Left lung (tissue), 10 donors: Measurements from ENCODE around the gene RNF41. TPM values are rescaled to one million over a fixed set of nuclear protein-coding genes. Genes with fewer than 3 reads are reported as not detected.

ENCODE experiments used
- ATAC-seq: fragments of 200-7000 bp; cut with Tn5 transposase; one replicate; pipeline ENCODE4 v1.9.1; 2020; ENCODE audit warnings: moderate library complexity
- DNase-seq, 4 donors: peaks; one replicate each; pipeline ENCODE4 v3.0.0-alpha.2; 2013 to 2020
- H3K27ac ChIP-seq, 2 donors: fragments of 200-600 bp; sonication (generic) in 1 of 2; one replicate each; pipeline versions ENCODE4 v1.5.0 to v1.8.0; 2020 to 2021
- H3K27me3 ChIP-seq, 2 donors: fragments of 200-600 bp; sonication (generic) in 1 of 2; one replicate each; pipeline versions ENCODE4 v1.5.0 to v1.8.0; 2020 to 2021
- H3K36me3 ChIP-seq, 2 donors: fragments of 200-600 bp; sonication (generic) in 1 of 2; one replicate each; pipeline versions ENCODE4 v1.5.0 to v1.8.0; 2020 to 2021
- H3K4me1 ChIP-seq, 2 donors: fragments of 200-600 bp; one replicate each; pipeline ENCODE4 v1.8.0; 2021
- H3K4me3 ChIP-seq, 2 donors: fragments of 200-600 bp; sonication (generic) in 1 of 2; one replicate each; pipeline versions ENCODE4 v1.5.0 to v1.8.0; 2020 to 2021; ENCODE audit warnings: mild to moderate bottlenecking in 1 of 2
- H3K9me3 ChIP-seq, 2 donors: fragments of 200-600 bp; sonication (generic) in 1 of 2; one replicate each; pipeline versions ENCODE4 v1.5.0 to v1.8.0; 2020 to 2021
- intact Hi-C, 2 donors: fragments of 100-400 bp; cut with DNase I; formaldehyde crosslinking; loops; one replicate each; pipeline versions ENCODE4 v1.11.2 to v1.14.2; 2022
- polyA plus RNA-seq, 6 donors: library from polyadenylated mRNA; unstranded; fragments of 120-200 nt; gene quantifications; one replicate each; pipeline ENCODE4 v1.2.1, GENCODE V29; 2013; ENCODE audit not compliant: insufficient read length in 6 of 6
- total RNA-seq, 2 donors: library from RNA; stranded (reverse); fragmentation: NEBNext Ultra II Directional; extraction: Animal tissue kit (Norgen Biotek cat#: 25700); gene quantifications; one replicate each; pipeline ENCODE4 v1.2.1, GENCODE V29; 2021
- TF ChIP-seq, protein P1 (sequence below), 2 donors: fragments of 200-600 bp; sonication (generic) in 1 of 2; IDR thresholded peaks; one replicate each; pipeline versions ENCODE4 v1.5.0 to v1.8.0; 2021; ENCODE audit warnings: antibody characterized with exemption in 2 of 2
- donor health status: DM: no; HTN: yes; CAD: no.
- donor health status: DM: no; HTN: no; CAD: no.

The RNF41 gene
- total and polyA plus RNA-seq, 8 donors: 41.5 to 51.4 (median 42.8) TPM

DNA sequence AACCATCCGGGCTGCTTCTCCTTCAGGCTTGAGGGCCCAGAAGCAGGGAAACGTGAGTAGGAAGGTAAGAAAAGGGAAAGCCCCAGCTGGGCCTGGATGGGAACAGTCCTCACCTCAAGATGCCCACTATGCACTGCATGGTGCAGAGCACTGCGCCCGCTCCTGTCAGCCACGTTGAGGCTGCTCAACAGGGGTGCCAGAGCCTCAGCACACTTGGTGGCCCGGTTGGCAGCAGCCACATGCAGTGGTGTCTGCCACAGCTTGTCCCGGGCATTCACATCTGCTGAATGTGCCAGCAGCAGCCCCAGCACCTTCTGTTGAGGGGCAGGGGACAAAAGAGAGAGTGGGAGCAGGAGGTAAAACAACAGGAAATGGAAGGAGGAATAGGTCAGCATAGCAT is 33.9 kb upstream of the RNF41 start:
- Histone ChIP-seq H3K36me3 (peaks cover 7 to 52% of the 10 kb centered on the region in 2 donors), H3K27me3 (no peaks in the 10 kb centered on the region), H3K4me3 (no peak overlapping the region), H3K9me3 (no peaks in the 10 kb centered on the region), H3K27ac (no peak overlapping the region), H3K4me1 (peaks cover 16 to 27% of the 10 kb centered on the region in 2 donors)
- TF ChIP-seq, protein P1, sequence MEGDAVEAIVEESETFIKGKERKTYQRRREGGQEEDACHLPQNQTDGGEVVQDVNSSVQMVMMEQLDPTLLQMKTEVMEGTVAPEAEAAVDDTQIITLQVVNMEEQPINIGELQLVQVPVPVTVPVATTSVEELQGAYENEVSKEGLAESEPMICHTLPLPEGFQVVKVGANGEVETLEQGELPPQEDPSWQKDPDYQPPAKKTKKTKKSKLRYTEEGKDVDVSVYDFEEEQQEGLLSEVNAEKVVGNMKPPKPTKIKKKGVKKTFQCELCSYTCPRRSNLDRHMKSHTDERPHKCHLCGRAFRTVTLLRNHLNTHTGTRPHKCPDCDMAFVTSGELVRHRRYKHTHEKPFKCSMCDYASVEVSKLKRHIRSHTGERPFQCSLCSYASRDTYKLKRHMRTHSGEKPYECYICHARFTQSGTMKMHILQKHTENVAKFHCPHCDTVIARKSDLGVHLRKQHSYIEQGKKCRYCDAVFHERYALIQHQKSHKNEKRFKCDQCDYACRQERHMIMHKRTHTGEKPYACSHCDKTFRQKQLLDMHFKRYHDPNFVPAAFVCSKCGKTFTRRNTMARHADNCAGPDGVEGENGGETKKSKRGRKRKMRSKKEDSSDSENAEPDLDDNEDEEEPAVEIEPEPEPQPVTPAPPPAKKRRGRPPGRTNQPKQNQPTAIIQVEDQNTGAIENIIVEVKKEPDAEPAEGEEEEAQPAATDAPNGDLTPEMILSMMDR (IDR thresholded peaks at IDR 0.05): no peak
- no peak for DNase-seq
- intact Hi-C loops: no loop called here
- no peak for ATAC-seq

DNA sequence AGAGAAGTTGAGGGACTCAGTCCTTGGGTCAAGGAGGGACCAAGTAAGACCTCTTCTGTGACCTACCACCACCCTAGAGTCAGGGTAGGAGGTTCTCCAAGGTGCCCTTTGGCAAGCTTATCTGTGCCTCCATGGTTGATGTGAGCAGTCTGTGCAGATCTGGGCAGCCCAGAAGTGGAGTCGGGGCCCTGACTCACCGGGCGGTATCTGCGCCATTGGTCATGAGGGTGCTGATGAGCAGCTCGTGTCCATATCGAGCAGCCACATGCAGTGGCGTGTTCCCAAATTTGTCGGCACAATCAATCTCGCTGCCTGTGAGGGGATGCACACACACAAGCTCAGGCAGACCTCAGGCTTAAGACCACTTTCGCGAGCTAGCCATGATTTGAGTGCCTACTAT is 31.4 kb upstream of the RNF41 start:
- Histone ChIP-seq H3K36me3 (peaks cover 11 to 78% of the 10 kb centered on the region in 2 donors), H3K27me3 (no peaks in the 10 kb centered on the region), H3K9me3 (no peaks in the 10 kb centered on the region), H3K27ac (no peak overlapping the region), H3K4me3 (no peak overlapping the region), H3K4me1 (peaks cover 16 to 20% of the 10 kb centered on the region in 2 donors)
- ATAC-seq: no peak
- DNase-seq: no peak
- intact Hi-C loops: no loop called here
- TF ChIP-seq, protein P1 (IDR thresholded peaks at IDR 0.05): no peak

DNA sequence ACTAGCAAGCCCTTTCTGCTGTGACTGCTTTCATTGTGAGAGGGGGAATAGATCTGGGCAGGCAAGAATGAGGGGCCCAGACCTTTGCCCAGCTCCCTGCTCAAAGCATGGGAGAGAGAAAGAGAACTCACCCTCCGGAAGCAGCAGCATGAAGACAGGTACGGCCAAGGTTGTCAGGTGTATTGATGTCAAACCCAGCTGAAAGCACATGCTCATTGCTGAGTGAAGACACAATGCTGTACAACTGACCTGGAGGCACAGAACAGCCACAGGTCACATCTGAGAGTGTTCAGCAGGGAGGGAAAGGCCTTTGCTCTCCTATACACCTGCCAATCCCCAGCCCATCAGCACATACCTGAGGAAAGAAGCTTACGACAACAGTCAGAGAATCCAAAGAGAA is 30.9 kb upstream of the RNF41 start:
- no peaks in the 10 kb centered on the region for H3K27me3 ChIP-seq
- intact Hi-C loops: no loop called here
- peaks cover 16 to 20% of the 10 kb centered on the region in 2 donors for H3K4me1 ChIP-seq
- DNase-seq (no peak), ATAC-seq (no peak)
- H3K27ac ChIP-seq: no peak overlapping the region
- peaks cover 11 to 82% of the 10 kb centered on the region in 2 donors for H3K36me3 ChIP-seq
- H3K4me3 ChIP-seq: no peak overlapping the region
- TF ChIP-seq, protein P1 (IDR thresholded peaks at IDR 0.05): no peak
- no peaks in the 10 kb centered on the region for H3K9me3 ChIP-seq

DNA sequence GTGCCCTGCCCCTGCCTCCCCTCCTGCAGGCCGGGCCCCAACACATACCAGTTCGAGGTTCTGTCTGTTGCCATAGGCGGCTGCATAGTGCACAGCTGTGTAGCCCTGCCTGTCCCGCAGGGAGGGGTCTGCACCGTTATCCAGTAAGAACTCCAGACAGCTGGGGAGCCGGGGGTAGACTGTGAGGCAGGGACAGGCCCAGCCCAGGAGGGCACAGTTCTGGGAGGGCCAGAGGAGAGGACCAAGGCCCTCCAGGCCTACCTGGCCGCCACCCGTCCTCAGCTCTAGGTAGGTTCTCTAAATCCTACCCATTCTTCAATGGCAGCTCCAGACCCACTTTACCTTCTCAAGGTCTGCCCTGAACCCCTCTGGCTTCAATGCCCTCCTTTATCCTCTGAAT is 27.0 kb upstream of the RNF41 start:
- Histone ChIP-seq H3K4me3 (no peak overlapping the region), H3K27me3 (no peaks in the 10 kb centered on the region), H3K4me1 (no peaks in the 10 kb centered on the region), H3K9me3 (no peaks in the 10 kb centered on the region), H3K27ac (no peak overlapping the region), H3K36me3 (peaks cover 11 to 100% of the 10 kb centered on the region in 2 donors)
- TF ChIP-seq, protein P1 (IDR thresholded peaks at IDR 0.05): no peak
- DNase-seq (peak in 1 of 4 donors; percentile 53), ATAC-seq (no peak)
- intact Hi-C loops: no loop called here

DNA sequence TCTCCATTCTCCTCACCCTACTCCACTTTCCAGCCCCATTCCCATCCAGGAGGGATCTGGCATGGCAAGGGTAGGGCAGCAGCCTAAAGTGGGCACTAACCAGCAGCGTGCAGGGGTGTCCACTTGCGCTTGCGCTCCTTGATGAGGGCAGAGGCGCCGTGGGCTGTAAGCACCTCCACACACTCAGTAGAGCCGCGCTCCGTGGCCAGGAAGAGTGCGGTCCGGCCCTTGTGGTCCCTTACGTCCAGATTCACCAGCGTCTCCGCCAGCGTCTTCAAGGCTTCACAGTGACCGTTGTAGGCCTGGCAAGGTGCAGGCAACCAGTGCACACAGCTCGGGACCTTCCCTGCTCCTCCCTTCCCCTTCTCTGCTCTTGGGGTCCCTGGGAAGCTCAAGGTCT is 26.2 kb upstream of the RNF41 start:
- TF ChIP-seq, protein P1 (IDR thresholded peaks at IDR 0.05): no peak
- H3K4me3 ChIP-seq: no peak overlapping the region
- intact Hi-C loops: no loop called here
- H3K9me3 ChIP-seq: no peaks in the 10 kb centered on the region
- H3K27ac ChIP-seq: no peak overlapping the region
- peaks cover 11 to 100% of the 10 kb centered on the region in 2 donors for H3K36me3 ChIP-seq
- H3K27me3 ChIP-seq: no peaks in the 10 kb centered on the region
- DNase-seq (no peak), ATAC-seq (no peak)
- H3K4me1 ChIP-seq: no peaks in the 10 kb centered on the region
